H4 (cell line): ENCODE data around the gene STT3A. TPM values are rescaled to one million over a fixed set of nuclear protein-coding genes. Genes with fewer than 3 reads are reported as not detected.
A peak's percentile ranks its signal among the peaks of the same experiment; 100 is the strongest.
"Not testable (repeated sequence)": the region's sequence is repeated elsewhere in the genome, so short reads cannot be mapped to it uniquely, and the experiment has no call there.

Experiments
- DNase-seq: peaks from one replicate; pipeline ENCODE4 v3.0.0-alpha.2; 2015; ENCODE audit warnings: low spot score
- total RNA-seq: library from RNA; depleted of rRNA; stranded (reverse); fragments of >200 nt; shearing (Covaris generic); gene quantifications from 2 replicates; pipeline ENCODE4 v1.2.3, GENCODE V29; 2014; rRNA removed

STT3A gene
- total RNA-seq = 270 and 340 TPM in 2 replicates

GRCh38 chr11:125592305-125593113 lies at the start of gene STT3A:
Gene STT3A, plus strand, starts transcription at chr11:125592852. Its CDS starts 3,064 bp downstream, at chr11:125595916.
- peak; percentile 99 for DNase-seq

GRCh38 chr11:125550780-125551179 lies 41.9 kb upstream of the STT3A start:
- no peak for DNase-seq

- no peak for DNase-seq
Observed at GRCh38 chr11:125551835-125552342, 40.8 kb upstream of the STT3A start.

GRCh38 chr11:125552927-125553326 lies 39.7 kb upstream of the STT3A start:
- no peak for DNase-seq

- DNase-seq = no peak
Observed at GRCh38 chr11:125553357-125553756, 39.3 kb upstream of the STT3A start.

GRCh38 chr11:125554038-125554437 lies 38.6 kb upstream of the STT3A start:
- DNase-seq = no peak

- no peak for DNase-seq
Observed at GRCh38 chr11:125559888-125560287, 32.8 kb upstream of the STT3A start.

GRCh38 chr11:125561924-125562323 lies 30.7 kb upstream of the STT3A start:
- DNase-seq = no peak

- no peak for DNase-seq
Observed at GRCh38 chr11:125562430-125562829, 30.2 kb upstream of the STT3A start.

GRCh38 chr11:125564357-125564756 lies 28.3 kb upstream of the STT3A start:
- no peak for DNase-seq

GRCh38 chr11:125566235-125566634 lies 26.4 kb upstream of the STT3A start:
- DNase-seq = no peak

GRCh38 chr11:125568970-125569914 lies 23.4 kb upstream of the STT3A start, which contains the start of gene EI24:
Gene EI24, plus strand, starts transcription at chr11:125569477. Its CDS starts 3,051 bp downstream, at chr11:125572528.
- DNase-seq = peak; percentile 85

GRCh38 chr11:125569915-125570621 lies 22.6 kb upstream of the STT3A start:
- no peak for DNase-seq

- no peak for DNase-seq
Observed at GRCh38 chr11:125570952-125571351, 21.7 kb upstream of the STT3A start.

GRCh38 chr11:125572916-125573315 lies 19.7 kb upstream of the STT3A start:
- no peak for DNase-seq

GRCh38 chr11:125577181-125577580 lies 15.5 kb upstream of the STT3A start:
- not testable (repeated sequence) for DNase-seq

- DNase-seq = no peak
Observed at GRCh38 chr11:125578783-125579182, 13.9 kb upstream of the STT3A start.

GRCh38 chr11:125579811-125580210 lies 12.8 kb upstream of the STT3A start:
- DNase-seq = no peak

GRCh38 chr11:125583496-125583895 lies 9.2 kb upstream of the STT3A start:
- DNase-seq = no peak

GRCh38 chr11:125585487-125585886 lies 7.2 kb upstream of the STT3A start:
- DNase-seq = no peak

- no peak for DNase-seq
Observed at GRCh38 chr11:125586623-125587022, 6.0 kb upstream of the STT3A start.

GRCh38 chr11:125587480-125587879 lies 5.2 kb upstream of the STT3A start:
- no peak for DNase-seq
